ENCODE data around the gene LSAMP. TPM values are rescaled to one million over a fixed set of nuclear protein-coding genes. Genes with fewer than 3 reads are reported as not detected.

LSAMP gene
- total and polyA plus RNA-seq, 9 of the 15 experiments (the other 6 are each of a cell fraction or from before 2014, with no cell fraction given): 0.09 to 0.11 TPM; not detected in 7

DNA sequence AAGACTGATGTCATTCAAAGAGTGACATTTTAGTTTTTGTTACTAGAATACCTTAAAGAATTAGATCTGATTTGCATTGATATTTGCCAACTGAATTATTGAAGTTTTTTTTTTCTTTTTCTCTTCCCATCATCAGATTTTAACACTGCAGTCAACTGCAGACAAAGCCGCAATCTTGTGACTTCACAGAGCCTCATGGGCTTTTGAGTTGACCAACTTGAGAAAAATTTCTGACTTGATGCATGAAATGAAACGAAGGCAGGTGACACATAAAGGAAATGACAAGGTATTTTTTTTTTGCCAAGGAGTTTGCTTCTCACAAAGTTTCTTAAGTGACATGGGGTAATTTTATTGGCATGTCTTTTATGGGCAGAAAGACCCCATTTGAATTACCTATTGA is 438.3 kb downstream of the LSAMP start (continued):
- TF ChIP-seq, protein P1, sequence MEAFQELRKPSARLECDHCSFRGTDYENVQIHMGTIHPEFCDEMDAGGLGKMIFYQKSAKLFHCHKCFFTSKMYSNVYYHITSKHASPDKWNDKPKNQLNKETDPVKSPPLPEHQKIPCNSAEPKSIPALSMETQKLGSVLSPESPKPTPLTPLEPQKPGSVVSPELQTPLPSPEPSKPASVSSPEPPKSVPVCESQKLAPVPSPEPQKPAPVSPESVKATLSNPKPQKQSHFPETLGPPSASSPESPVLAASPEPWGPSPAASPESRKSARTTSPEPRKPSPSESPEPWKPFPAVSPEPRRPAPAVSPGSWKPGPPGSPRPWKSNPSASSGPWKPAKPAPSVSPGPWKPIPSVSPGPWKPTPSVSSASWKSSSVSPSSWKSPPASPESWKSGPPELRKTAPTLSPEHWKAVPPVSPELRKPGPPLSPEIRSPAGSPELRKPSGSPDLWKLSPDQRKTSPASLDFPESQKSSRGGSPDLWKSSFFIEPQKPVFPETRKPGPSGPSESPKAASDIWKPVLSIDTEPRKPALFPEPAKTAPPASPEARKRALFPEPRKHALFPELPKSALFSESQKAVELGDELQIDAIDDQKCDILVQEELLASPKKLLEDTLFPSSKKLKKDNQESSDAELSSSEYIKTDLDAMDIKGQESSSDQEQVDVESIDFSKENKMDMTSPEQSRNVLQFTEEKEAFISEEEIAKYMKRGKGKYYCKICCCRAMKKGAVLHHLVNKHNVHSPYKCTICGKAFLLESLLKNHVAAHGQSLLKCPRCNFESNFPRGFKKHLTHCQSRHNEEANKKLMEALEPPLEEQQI (IDR thresholded peaks at IDR 0.05): no peak
- TF ChIP-seq GATAD2B (IDR thresholded peaks at IDR 0.05; ENCODE audit: borderline replicate concordance) (no peak), TAF15 (IDR thresholded peaks at IDR 0.05; ENCODE audit: low read depth, low read length) (no peak), FOXJ2 (tag; IDR thresholded peaks at IDR 0.05) (no peak), PHTF2 (CRISPR knock-in tag; IDR thresholded peaks at IDR 0.05) (no peak), ZNF717 (CRISPR knock-in tag; IDR thresholded peaks at IDR 0.05) (no peak), CHD1 (IDR thresholded peaks at IDR 0.05; ENCODE audit: low read length) (no peak)
- TF ChIP-seq, protein P2, sequence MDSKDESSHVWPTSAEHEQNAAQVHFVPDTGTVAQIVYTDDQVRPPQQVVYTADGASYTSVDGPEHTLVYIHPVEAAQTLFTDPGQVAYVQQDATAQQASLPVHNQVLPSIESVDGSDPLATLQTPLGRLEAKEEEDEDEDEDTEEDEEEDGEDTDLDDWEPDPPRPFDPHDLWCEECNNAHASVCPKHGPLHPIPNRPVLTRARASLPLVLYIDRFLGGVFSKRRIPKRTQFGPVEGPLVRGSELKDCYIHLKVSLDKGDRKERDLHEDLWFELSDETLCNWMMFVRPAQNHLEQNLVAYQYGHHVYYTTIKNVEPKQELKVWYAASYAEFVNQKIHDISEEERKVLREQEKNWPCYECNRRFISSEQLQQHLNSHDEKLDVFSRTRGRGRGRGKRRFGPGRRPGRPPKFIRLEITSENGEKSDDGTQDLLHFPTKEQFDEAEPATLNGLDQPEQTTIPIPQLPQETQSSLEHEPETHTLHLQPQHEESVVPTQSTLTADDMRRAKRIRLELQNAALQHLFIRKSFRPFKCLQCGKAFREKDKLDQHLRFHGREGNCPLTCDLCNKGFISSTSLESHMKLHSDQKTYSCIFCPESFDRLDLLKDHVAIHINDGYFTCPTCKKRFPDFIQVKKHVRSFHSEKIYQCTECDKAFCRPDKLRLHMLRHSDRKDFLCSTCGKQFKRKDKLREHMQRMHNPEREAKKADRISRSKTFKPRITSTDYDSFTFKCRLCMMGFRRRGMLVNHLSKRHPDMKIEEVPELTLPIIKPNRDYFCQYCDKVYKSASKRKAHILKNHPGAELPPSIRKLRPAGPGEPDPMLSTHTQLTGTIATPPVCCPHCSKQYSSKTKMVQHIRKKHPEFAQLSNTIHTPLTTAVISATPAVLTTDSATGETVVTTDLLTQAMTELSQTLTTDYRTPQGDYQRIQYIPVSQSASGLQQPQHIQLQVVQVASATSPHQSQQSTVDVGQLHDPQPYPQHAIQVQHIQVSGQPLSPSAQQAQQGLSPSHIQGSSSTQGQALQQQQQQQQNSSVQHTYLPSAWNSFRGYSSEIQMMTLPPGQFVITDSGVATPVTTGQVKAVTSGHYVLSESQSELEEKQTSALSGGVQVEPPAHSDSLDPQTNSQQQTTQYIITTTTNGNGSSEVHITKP (IDR thresholded peaks at IDR 0.05; ENCODE audit: partially characterized antibody): no peak
- TF ChIP-seq, protein P3, sequence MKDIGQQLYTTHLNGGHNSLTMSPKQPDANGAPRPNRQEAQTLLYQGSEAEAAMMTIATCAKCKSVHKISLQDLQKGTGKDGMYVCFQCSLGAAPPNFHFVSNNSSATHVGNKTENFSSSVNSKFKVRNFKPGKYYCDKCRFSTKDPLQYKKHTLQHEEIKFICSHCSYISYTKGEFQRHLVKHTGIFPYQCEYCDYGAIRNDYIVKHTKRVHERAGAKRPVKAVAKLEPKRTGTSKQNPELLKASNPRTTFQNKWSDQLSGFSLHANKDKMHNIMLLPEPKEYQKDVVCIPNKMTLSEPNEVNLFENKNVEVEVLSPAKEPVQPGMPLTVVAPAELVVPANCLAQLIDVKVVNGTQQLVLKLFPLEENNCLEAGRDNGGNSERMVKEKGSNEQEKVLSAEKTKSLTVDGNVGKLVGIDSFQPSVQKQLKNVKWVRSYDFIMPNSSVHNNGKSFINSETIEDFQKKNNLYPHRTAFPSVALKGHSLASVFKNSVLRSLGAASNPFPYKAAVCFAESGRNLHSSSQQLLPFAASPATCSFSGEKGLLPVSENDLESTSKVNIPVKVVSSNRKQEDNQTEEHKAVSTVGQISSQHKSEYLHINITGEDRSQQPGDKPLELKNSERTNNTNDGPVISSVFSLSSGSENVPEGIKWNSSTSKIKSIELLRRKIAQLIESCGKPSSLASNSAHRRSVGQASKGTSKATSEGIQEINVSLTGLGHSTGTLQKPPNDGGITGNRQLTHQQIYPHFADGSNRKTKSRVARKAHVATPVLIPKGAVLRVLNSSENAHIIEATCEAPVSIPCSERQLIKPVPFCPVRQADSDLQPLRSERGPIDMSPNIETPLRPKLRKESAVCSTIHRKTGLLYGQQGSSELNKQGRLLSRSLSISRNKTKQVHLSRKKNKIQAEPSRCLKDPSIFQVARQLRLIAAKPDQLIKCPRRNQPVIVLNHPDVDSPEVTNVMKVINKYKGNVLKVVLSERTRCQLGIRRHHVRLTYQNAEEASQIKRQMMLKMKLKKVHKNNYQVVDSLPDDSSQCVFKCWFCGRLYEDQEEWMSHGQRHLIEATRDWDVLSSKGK (CRISPR knock-in tag; IDR thresholded peaks at IDR 0.05): no peak
- TF ChIP-seq, protein P4, sequence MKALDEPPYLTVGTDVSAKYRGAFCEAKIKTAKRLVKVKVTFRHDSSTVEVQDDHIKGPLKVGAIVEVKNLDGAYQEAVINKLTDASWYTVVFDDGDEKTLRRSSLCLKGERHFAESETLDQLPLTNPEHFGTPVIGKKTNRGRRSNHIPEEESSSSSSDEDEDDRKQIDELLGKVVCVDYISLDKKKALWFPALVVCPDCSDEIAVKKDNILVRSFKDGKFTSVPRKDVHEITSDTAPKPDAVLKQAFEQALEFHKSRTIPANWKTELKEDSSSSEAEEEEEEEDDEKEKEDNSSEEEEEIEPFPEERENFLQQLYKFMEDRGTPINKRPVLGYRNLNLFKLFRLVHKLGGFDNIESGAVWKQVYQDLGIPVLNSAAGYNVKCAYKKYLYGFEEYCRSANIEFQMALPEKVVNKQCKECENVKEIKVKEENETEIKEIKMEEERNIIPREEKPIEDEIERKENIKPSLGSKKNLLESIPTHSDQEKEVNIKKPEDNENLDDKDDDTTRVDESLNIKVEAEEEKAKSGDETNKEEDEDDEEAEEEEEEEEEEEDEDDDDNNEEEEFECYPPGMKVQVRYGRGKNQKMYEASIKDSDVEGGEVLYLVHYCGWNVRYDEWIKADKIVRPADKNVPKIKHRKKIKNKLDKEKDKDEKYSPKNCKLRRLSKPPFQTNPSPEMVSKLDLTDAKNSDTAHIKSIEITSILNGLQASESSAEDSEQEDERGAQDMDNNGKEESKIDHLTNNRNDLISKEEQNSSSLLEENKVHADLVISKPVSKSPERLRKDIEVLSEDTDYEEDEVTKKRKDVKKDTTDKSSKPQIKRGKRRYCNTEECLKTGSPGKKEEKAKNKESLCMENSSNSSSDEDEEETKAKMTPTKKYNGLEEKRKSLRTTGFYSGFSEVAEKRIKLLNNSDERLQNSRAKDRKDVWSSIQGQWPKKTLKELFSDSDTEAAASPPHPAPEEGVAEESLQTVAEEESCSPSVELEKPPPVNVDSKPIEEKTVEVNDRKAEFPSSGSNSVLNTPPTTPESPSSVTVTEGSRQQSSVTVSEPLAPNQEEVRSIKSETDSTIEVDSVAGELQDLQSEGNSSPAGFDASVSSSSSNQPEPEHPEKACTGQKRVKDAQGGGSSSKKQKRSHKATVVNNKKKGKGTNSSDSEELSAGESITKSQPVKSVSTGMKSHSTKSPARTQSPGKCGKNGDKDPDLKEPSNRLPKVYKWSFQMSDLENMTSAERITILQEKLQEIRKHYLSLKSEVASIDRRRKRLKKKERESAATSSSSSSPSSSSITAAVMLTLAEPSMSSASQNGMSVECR (CRISPR knock-in tag; IDR thresholded peaks at IDR 0.05): no peak
